K562 (cell line): ENCODE measurements around the gene BNIP3. TPM values are rescaled to one million over a fixed set of nuclear protein-coding genes. Genes with fewer than 3 reads are reported as not detected.

Experiments
- ATAC-seq: fragments of 200-7000 bp; cut with Tn5 transposase; 3 replicates; pipeline ENCODE4 v1.9.1; 2020; ENCODE audit warnings: moderate library complexity
- BruUV-seq: library from RNA; stranded (reverse); fragments of 400-500 nt; replicated peaks from 2 replicates; lab custom pipeline; 2021; lab: Mats Ljungman, UMichigan
- CTCF ChIA-PET: fragments of 300-600 bp; formaldehyde crosslinking; extraction: SDS; loops from one replicate; lab custom pipeline; 2021; ENCODE audit warnings: low intra/inter-chr PET ratio; lab: Yijun Ruan, JAX
- POLR2A ChIA-PET: fragments of 300-600, 350-650 bp; sonication (Branson Sonifier 250); formaldehyde crosslinking; extraction: SDS; loops from one replicate; lab custom pipeline; 2021; ENCODE audit warnings: antibody characterized with exemption, inconsistent platforms; lab: Yijun Ruan, JAX
- DNase-seq, 4 experiments: peaks; one replicate each; pipeline versions ENCODE4 v3.0.0 to v3.0.0-alpha.2; 2011 to 2018; ENCODE audit warnings: low spot score in 3 of 4, mixed read lengths in 3 of 4; ENCODE audit errors: extremely low read depth in 1 of 4
- FAIRE-seq: peaks from 2 replicates; lab custom pipeline; 2011; peaks lifted over from hg19 to GRCh38; lab: Jason Lieb, UNC
- H2AFZ ChIP-seq: 2 replicates; pipeline ENCODE4 v1.6.0; 2011; ENCODE audit warnings: low read depth, low read length, control low read depth, inconsistent platforms
- H3K27ac ChIP-seq: fragments of 200-600 bp; 3 replicates; pipeline ENCODE4 v1.8.0; 2011; ENCODE audit warnings: low read depth, mild to moderate bottlenecking, control low read depth, inconsistent platforms, low read length, moderate library complexity, mixed read lengths; ENCODE audit errors: extremely low read depth
- H3K27me3 ChIP-seq, 2 experiments: fragments of 300-600 bp in 1 of 2; 2 replicates in 1 of 2; 3 replicates in 1 of 2; pipeline versions ENCODE4 v1.6.0 to v1.8.0; 2011; ENCODE audit warnings: inconsistent platforms in 2 of 2, low read length in 2 of 2, mild to moderate bottlenecking in 1 of 2, mixed read lengths in 1 of 2, moderate library complexity in 1 of 2; ENCODE audit not compliant: control insufficient read depth in 2 of 2, insufficient read depth in 2 of 2
- H3K36me3 ChIP-seq: fragments of 300-600 bp; 3 replicates; pipeline ENCODE4 v1.8.0; 2011; ENCODE audit warnings: mild to moderate bottlenecking, low read length, inconsistent platforms; ENCODE audit not compliant: control insufficient read depth, insufficient read depth
- H3K4me1 ChIP-seq, 2 experiments: fragments of 200-600 bp in 1 of 2; replicated peaks in 1 of 2; 2 replicates in 1 of 2; 3 replicates in 1 of 2; pipeline versions ENCODE4 v1.5.1 to v1.8.0; 2011; ENCODE audit warnings: inconsistent platforms in 2 of 2, low read length in 2 of 2, mild to moderate bottlenecking in 1 of 2, mixed read lengths in 1 of 2, moderate library complexity in 1 of 2; ENCODE audit not compliant: control insufficient read depth in 2 of 2, insufficient read depth in 2 of 2
- H3K4me2 ChIP-seq: 2 replicates; pipeline ENCODE4 v1.6.1; 2011; ENCODE audit warnings: low read length, control low read depth, inconsistent platforms, mixed read lengths; ENCODE audit not compliant: insufficient read depth
- H3K4me3 ChIP-seq: fragments of 200-600 bp; sonication (generic), shearing (Covaris generic); 2 replicates; pipeline ENCODE4 v1.5.1; 2016; ENCODE audit warnings: control low read depth, inconsistent platforms
- H3K79me2 ChIP-seq: fragments of 200-600 bp; 3 replicates; pipeline ENCODE4 v1.8.0; 2011; ENCODE audit warnings: low read length, inconsistent platforms; ENCODE audit not compliant: control insufficient read depth, insufficient read depth
- H3K9ac ChIP-seq, 2 experiments: 2 replicates each; pipeline versions ENCODE4 v1.6.0 to v1.6.1; 2011; ENCODE audit warnings: low read depth in 2 of 2, low read length in 2 of 2, control low read depth in 1 of 2, inconsistent platforms in 1 of 2, mild to moderate bottlenecking in 1 of 2, mixed read lengths in 1 of 2; ENCODE audit not compliant: insufficient read depth in 1 of 2
- H3K9me1 ChIP-seq: one replicate; pipeline ENCODE4 v1.6.0; 2011; ENCODE audit warnings: inconsistent platforms, mild to moderate bottlenecking, low read length, moderate library complexity; ENCODE audit not compliant: control insufficient read depth, insufficient read depth
- H3K9me3 ChIP-seq: replicated peaks from 2 replicates; pipeline ENCODE4 v1.5.1; 2011; ENCODE audit warnings: low read depth, low read length, inconsistent platforms; ENCODE audit not compliant: control insufficient read depth, insufficient read depth
- H4K20me1 ChIP-seq: replicated peaks from 2 replicates; pipeline ENCODE4 v1.6.1; 2011; ENCODE audit warnings: low read length, inconsistent platforms, mixed read lengths; ENCODE audit not compliant: control insufficient read depth, insufficient read depth
- BRF1 ChIP-seq: IDR thresholded peaks from 3 replicates; pipeline ENCODE4 v1.6.1; 2011; ENCODE audit warnings: borderline replicate concordance, mild to moderate bottlenecking; ENCODE audit not compliant: insufficient read length; ENCODE audit errors: extremely low read depth
- CBX3 ChIP-seq, 2 experiments: IDR thresholded peaks; 1 replicate in 1 of 2; 2 replicates in 1 of 2; pipeline ENCODE4 v1.6.1; 2012; ENCODE audit warnings: inconsistent platforms in 2 of 2, low read length in 2 of 2, borderline replicate concordance in 1 of 2, control low read depth in 1 of 2
- CHAMP1 ChIP-seq: fragments of 450-650 bp; IDR thresholded peaks from 2 replicates; pipeline ENCODE4 v1.6.1; 2016; ENCODE audit warnings: mild to moderate bottlenecking
- CHD1 ChIP-seq: fragments of 200-600 bp; sonication (generic); IDR thresholded peaks from one replicate; pipeline ENCODE4 v1.6.1; 2012; ENCODE audit warnings: mild to moderate bottlenecking, moderate library complexity, low read length, inconsistent platforms
- EP300 ChIP-seq: IDR thresholded peaks from 2 replicates; pipeline ENCODE4 v1.6.1; 2012; ENCODE audit warnings: low read length, improper control_type of control experiment
- MAFF ChIP-seq: IDR thresholded peaks from 2 replicates; pipeline ENCODE4 v1.6.1; 2012; ENCODE audit warnings: low read length, improper control_type of control experiment
- NFE2 ChIP-seq: IDR thresholded peaks from 2 replicates; pipeline ENCODE4 v1.6.1; 2014; ENCODE audit warnings: antibody characterized with exemption, low read depth
- PCBP1 ChIP-seq: fragments of 200-400 bp; formaldehyde crosslinking; IDR thresholded peaks from 2 replicates; pipeline ENCODE4 v1.6.1; 2018; ENCODE audit warnings: mild to moderate bottlenecking, low read depth, low read length; ENCODE audit not compliant: poor library complexity, severe bottlenecking
- POLR2A ChIP-seq: fragments of 450-650 bp; conservative IDR thresholded peaks from 2 replicates; pipeline ENCODE4 v1.6.1; 2016
- TBP ChIP-seq: optimal IDR thresholded peaks from 2 replicates; pipeline ENCODE3; 2011; ENCODE audit warnings: low read depth, low read length, improper control_type of control experiment
- TCFL5 ChIP-seq: fragments of 250-450 bp; sonication (Bioruptor Pico); conservative IDR thresholded peaks from 2 replicates; pipeline ENCODE4 v1.6.1; 2021; ENCODE audit warnings: mild to moderate bottlenecking, moderate library complexity, matching md5 sums
- YBX1 ChIP-seq: fragments of 450-650 bp; IDR thresholded peaks from 2 replicates; pipeline ENCODE4 v1.7.1; 2016; ENCODE audit warnings: mild to moderate bottlenecking
- ZNF589 ChIP-seq: fragments of 200-800 bp; sonication (Bioruptor generic); IDR thresholded peaks from 2 replicates; pipeline ENCODE4 v1.6.1; 2016; ENCODE audit warnings: low read depth, missing genetic modification characterization, missing compliant biosample characterization
- WGBS: fragments of 100-300 bp; shearing (Covaris generic); methylation state at CpG from one replicate; pipeline ENCODE4 v1.1.6; 2016; ENCODE audit warnings: low coverage, mixed read lengths; ENCODE audit not compliant: insufficient coverage; ENCODE audit errors: missing lambda C conversion rate; 5-methylcytosine and 5-hydroxymethylcytosine counted together
- in situ Hi-C: fragments of 300-500 bp; cut with MboI; formaldehyde crosslinking; loops from 4 replicates; pipeline ENCODE4 v1.15.0; 2018; ENCODE audit warnings: inconsistent platforms, mixed read lengths
- intact Hi-C: fragments of 100-400 bp; cut with micrococcal nuclease; formaldehyde crosslinking; loops from 2 replicates; pipeline ENCODE4 v1.14.2; 2022
- polyA plus RNA-seq, 8 experiments: library from polyadenylated mRNA; depleted of rRNA in 4 of 8; stranded (reverse) in 5 of 8; unstranded in 3 of 8; fragments of >200 nt; fragmentation: Nextera tagmentation in 2 of 8; fragmentation: Illumina TruSeq in 1 of 8; extraction: Ambion mirVana in 2 of 8; extraction: Trizol in 1 of 8; gene quantifications; 2 replicates each; pipeline versions ENCODE4 v1.2.1 to v1.2.3, GENCODE V29; 2011 to 2014; ENCODE audit warnings: inconsistent platforms in 1 of 8, missing spikeins in 1 of 8
- total RNA-seq, 7 experiments: library from RNA; depleted of rRNA in 6 of 7; stranded (reverse); fragments of >200 nt in 6 of 7; fragmentation: Illumina TruSeq in 2 of 7; extraction: Trizol in 2 of 7; gene quantifications; 2 replicates each; pipeline versions ENCODE4 v1.2.1 to v1.2.3, GENCODE V29; 2011 to 2021; ENCODE audit warnings: low replicate concordance in 1 of 7
- TF ChIP-seq, protein P1 (sequence below): fragments of 450-650 bp; IDR thresholded peaks from 2 replicates; pipeline ENCODE4 v1.6.1; 2016; ENCODE audit warnings: low read depth, mild to moderate bottlenecking, moderate library complexity

BNIP3 gene
- total and polyA plus RNA-seq, 9 of the 15 experiments (the other 6 are each of a cell fraction or from before 2014, with no cell fraction given): 9.2 to 119 (median 42.2) TPM

GRCh38 chr10:131948501-131948900, 33.2 kb downstream of the BNIP3 start:
- ATAC-seq: no peak
- WGBS: 91% methylated on average over 6 of the region's 6 CpGs
- no TSS peak for BruUV-seq
- ChIA-PET CTCF (no interaction called here), POLR2A (no interaction called here)
- Histone ChIP-seq H3K79me2 (no peaks in the 10 kb centered on the region), H3K4me2 (no peak overlapping the region), H3K27ac (no peak overlapping the region), H3K4me1 (no peaks in the 10 kb centered on the region), H3K4me3 (no peak overlapping the region), H3K9me1 (no peaks in the 10 kb centered on the region), H3K27me3 (no peaks in the 10 kb centered on the region), H4K20me1 (no peaks in the 10 kb centered on the region), H2AFZ (no peak overlapping the region), H3K9me3 (no peaks in the 10 kb centered on the region), H3K36me3 (peaks cover 76% of the 10 kb centered on the region; the same call in 2 of the 3 replicates), H3K9ac (no peak overlapping the region)
- no peak for DNase-seq
- intact Hi-C loops: no loop called here
- in situ Hi-C loops: no loop called here
- TF ChIP-seq TCFL5 (CRISPR knock-in tag) (no peak), ZNF589 (no peak), NFE2 (no peak), CHD1 (no peak), BRF1 (no peak)
- FAIRE-seq: no peak

DNA sequence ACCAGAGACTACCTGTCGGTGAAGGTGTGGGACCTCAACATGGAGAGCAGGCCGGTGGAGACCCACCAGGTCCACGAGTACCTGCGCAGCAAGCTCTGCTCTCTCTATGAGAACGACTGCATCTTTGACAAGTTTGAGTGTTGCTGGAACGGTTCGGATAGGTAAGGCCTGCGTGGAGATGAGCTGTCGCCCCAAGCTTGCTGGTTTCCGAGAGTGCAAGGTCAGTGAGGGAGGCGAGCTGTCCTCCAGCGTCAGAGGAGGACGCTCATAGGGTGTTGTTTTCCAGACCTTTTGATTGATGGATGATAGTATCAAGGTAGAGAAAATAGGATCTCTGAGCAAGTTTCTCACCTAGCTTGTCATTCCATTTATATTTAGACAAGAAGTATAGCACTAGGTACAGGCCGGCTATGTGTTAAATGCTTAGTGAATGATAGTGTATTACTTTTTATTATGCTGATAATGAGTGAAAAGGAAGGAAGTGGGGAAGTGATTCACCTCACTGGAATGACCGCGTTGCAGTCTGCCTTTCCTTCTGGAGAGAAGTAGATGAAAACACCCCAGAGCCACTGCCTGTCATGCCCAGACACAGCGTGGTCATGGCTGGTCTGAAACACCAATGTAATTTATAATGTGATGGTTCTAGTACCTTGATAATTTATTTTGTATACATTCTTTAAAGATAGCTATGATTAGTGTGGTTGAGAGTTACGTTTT, 33.9 kb downstream of the BNIP3 start:
- no peaks in the 10 kb centered on the region for H3K27me3 ChIP-seq
- BruUV-seq: no TSS peak
- no peaks in the 10 kb centered on the region for H3K79me2 ChIP-seq
- CTCF ChIA-PET: no interaction called here
- intact Hi-C loops (no loop called here), in situ Hi-C loops (no loop called here)
- POLR2A ChIA-PET: interaction anchor here (0.6 kb wide), 1 partner anchor 39 kb away, joined by 4 read pairs; no protein-coding TSS in a partner anchor
- H3K36me3 ChIP-seq: peaks cover 82% of the 10 kb centered on the region; the same call in 2 of the 3 replicates
- no peaks in the 10 kb centered on the region for H3K9me3 ChIP-seq
- no peaks in the 10 kb centered on the region for H3K4me1 ChIP-seq
- no peak overlapping the region for H3K9ac ChIP-seq
- H3K4me3 ChIP-seq: no peak overlapping the region
- no peak for FAIRE-seq
- no peak overlapping the region for H3K27ac ChIP-seq
- 94% methylated on average over 12 of the region's 18 CpGs for WGBS
- no peaks in the 10 kb centered on the region for H3K9me1 ChIP-seq
- no peak overlapping the region for H2AFZ ChIP-seq
- H4K20me1 ChIP-seq: no peaks in the 10 kb centered on the region
- no peak overlapping the region for H3K4me2 ChIP-seq
- no peak for ATAC-seq
- DNase-seq: no peak
- no peak for TF ChIP-seq TBP
- no peak for TF ChIP-seq PCBP1
- TF ChIP-seq MAFF: no peak
- no peak for TF ChIP-seq CHAMP1
- no peak for TF ChIP-seq EP300
- TF ChIP-seq YBX1: no peak
- TF ChIP-seq, protein P1, sequence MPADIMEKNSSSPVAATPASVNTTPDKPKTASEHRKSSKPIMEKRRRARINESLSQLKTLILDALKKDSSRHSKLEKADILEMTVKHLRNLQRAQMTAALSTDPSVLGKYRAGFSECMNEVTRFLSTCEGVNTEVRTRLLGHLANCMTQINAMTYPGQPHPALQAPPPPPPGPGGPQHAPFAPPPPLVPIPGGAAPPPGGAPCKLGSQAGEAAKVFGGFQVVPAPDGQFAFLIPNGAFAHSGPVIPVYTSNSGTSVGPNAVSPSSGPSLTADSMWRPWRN: no peak
- no peak for TF ChIP-seq POLR2A
- TF ChIP-seq CBX3 (IDR thresholded peaks at IDR 0.05; ENCODE audit: borderline replicate concordance in 1 of 2, low read length in 2 of 2): no peak
